GM19099 (cell line): Measurements from ENCODE around the gene PTPRN2.

Experiments used
- POLR2A ChIP-seq: IDR thresholded peaks from 3 replicates; pipeline ENCODE4 v1.6.1; 2011; ENCODE audit warnings: low read depth; ENCODE audit not compliant: insufficient read length; ENCODE audit errors: extremely low read depth

PTPRN2 gene

DNA sequence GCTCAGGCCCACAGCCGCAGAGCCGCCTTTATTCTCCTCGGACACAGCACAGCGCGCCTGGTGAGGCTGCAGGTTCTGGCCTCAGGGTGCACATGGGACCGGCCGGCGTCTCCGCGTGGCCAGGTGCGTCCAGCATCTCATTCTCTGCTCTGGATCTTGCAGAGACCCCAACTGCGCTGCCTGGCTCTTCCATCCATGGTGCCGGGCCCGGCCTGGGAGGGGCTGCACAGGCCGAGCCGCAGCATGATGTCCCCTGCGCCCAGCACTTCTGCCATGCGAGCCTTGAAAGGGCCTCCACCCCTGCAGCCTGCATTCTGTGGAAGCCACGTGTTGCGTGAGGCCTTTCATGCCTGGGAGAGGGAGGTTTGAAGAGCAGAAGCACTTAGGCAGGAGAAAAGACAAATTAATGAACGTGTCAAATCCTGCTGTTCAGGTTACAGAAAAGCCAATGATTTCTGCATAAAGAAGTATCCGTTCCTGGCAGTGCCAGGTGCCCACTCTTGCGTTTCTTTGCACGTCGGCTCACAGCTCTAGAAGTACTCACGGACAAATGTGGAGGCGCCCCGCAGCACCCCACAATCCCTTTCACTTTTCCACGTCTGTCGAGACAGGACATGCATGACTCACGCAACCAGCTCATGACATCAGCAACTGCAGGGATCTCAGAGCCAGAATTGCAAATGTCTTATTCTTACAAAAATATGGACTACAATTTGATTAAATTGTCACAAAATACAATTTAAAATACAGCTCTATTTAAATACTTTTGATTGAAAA lies 679.4 kb downstream of the PTPRN2 start:
- no peak for TF ChIP-seq POLR2A

DNA sequence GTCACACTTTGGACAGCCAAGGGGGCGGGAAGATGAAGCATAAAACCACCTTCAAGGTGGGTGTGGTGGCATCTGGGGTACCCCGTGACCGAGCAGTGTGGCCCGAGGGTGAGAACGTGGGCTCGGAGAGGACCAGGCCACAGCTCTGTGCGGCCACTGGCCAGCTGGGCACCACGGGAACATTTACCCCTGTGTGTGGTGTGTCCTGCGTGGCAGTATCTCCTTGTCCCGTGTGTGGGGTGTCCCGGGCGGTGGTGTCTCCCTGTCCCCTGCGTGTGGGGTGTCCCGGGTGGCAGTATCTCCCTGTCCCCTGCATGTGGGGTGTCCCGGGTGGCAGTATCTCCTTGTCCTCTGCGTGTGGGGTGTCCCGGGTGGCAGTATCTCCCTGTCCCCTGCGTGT lies 680.5 kb downstream of the PTPRN2 start:
- no peak for TF ChIP-seq POLR2A

DNA sequence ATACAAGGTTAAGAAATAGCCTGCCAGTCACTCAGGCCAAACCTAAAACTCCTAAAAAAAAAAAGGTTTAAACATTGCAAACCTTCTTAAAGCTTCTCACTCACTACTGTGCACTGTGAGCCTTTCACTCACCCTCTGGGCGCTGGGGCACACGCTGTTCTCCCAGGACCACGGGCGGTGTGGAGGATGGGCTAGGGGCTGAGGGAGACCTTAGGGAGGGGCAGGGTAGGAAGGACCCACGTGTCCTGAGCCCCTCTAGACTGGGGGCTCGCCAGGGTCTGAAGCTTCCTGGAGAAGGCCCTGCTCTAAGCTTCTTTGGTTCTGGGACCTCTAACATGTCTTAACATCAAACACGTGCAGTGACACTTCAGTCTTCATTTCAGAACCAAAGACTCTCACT lies 681.0 kb downstream of the PTPRN2 start:
- TF ChIP-seq POLR2A, result no peak

DNA sequence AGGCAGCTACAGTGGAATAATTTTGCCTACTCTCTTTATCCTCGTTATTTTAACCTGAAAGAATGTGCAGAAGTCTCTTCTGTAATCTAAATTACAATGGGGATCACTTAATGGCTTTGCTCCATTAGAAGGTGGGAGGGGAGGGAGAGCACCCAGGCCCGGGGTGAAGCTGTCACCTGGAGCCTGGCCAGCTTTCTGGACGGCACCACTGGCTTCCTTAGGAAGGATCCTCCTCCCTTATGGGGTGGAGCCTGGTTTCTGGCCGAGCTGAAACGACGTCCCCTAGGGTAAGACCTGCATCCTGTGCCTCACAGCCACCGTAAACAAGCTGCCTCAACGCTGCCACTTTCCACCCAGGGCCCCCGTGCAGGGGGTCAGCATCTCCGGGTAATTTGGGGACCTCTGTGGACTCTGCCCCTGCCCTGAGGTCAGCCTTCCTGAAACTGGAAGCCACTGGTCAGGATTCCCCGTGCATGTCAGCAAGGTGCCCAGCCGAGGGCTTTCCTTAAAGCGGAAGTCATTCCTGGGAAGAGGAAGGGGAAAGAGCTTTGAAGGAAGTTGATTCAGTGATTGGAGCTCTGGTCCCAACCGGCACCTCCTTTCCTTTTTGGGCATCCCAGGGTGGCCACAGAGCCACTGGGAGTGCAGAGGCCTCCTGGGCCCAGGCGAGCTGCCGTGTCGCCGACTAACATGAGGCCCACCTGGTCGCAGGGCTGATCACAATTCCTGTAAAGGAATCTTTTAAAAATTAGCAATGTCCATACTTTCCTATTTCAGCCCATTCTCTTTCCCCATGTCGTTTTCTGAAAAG lies 681.8 kb downstream of the PTPRN2 start:
- no peak for TF ChIP-seq POLR2A

DNA sequence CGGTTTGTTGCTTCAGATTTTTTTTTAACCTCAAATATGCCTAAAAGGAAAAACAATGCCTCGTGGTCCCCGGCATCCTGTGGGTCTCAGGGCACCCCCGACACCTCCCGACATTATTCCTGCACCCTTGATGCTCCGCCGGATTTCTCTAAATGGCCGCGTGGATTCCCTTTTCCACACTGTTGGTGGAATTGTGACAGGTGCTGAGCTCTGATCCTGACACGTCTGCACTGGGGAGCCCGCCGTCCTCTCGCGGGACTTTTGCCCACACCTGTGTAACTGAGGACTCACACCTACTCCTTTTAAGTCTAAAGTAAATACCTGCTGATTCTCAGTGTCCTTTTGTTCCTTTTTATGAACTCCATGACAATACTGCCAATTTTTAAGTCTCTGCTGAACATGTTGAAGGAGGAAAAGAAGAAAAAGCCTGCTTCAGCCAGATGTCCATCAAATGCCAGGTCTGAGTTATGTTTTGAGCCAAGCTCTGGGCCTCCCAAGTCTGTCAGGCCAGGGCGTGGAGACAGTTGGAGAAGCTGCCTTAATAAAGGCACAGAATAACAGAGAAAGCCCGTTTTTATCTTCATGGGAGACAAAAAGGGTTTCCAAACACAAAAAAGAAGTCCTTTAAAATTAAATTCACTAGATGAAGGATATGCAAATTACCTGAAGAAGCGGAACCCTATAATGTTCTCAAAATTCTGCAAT lies 682.6 kb downstream of the PTPRN2 start:
- TF ChIP-seq POLR2A, result no peak

DNA sequence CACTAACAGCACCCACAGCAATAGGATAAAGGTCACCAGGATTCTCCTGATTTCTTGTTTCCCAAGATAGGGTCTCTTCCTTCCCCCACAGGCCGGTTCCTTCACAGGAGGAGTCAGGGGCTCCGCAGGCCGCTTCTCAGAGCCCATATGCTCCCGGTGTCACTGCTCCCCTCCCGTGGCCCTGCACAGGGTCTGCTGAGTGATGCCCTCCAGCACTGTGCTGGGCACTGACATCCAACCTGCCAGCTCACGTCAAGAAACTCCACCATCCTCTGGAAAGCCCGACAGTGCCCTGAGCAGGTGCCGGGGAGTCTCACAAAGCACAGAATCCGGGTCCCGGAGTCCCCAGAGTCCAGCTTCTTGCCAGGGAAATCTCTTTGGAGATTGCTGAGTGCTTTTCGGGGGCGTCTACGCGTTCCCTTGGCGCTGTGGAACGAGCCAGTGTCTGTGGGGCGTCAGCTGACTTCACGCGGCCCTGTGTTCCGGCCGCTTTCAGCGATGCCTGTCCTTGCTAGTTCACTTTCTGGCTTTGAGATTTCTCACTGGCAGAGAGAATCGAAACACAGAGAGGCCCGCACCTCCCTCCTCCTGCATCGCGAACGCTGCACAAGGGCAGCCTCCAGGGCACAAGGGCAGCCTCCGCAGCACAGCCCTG lies 683.3 kb downstream of the PTPRN2 start:
- TF ChIP-seq POLR2A, result no peak

DNA sequence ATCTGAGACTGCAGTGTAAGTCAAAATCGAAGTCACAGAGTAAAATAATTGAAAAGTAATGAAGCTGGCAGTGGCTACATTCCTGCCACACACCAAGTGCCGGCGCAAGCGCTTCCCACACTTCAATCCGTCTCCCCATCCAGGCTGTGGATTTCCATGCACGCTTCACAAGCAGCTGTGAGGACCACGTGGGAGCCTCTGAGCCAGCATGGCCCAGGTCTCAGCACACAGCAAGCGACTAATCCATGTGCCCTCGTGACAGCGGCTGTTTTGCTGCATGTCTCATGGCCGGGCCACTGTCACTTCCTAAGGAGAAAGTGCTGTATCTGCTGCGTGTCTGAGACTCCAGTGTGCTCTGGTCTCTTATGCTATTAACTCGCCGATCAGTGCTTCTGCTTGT lies 683.9 kb downstream of the PTPRN2 start:
- no peak for TF ChIP-seq POLR2A

DNA sequence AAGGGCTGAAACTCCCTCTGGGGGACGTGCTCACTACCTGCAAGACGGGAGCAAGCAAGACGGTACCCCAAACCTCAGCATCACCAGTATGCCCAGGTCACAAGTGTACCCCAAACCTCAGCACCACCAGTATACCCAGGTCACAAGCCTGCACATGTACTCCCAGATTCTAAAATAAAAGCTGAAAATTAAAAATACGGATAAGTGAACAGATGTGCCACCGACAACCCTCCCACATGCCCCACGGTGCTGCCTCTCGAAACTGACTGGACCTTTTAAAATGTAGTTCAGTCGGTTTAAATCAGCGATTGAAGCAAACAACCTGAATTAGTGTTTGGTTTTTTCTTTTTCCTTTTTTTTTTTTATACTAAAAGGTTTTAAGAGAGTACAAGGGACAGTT lies 684.3 kb downstream of the PTPRN2 start:
- TF ChIP-seq POLR2A, result no peak

DNA sequence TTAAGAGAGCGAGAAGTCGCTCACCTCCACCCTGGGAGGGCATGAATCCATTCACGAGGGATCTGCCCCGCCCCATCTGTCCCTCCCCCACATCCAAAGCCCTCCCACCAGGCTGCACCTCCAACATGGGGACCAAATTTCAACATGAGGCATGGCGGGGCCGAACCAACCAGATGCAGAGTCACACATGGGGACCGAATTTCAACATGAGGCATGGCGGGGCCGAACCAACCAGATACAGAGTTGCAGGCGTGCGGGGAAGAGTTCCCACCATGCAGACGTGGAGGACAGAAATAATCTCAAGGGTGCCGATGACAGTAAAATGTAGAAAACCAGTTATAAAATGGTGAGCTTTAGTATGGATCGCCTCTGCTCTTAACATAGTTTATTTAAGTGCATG lies 686.5 kb downstream of the PTPRN2 start:
- TF ChIP-seq POLR2A, result no peak

DNA sequence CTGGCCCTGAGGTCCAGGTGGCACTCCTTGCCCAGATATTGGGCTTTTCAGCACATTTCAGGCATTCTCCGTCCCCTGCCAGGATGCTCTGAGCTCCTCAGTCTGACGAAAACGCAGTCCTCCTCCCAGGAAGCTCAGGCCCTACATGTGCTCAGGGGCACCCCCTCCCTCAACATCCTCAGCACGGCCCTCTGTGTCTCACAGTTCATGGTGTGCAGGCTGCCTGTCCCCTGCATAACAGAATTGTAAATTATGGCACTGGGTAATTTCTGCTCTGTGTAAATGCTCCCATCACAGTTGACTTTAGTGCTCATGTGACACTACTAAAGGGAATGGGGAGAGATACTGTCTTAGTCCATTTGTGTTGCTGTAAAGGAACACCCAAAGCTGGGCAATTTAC lies 687.1 kb downstream of the PTPRN2 start:
- no peak for TF ChIP-seq POLR2A

DNA sequence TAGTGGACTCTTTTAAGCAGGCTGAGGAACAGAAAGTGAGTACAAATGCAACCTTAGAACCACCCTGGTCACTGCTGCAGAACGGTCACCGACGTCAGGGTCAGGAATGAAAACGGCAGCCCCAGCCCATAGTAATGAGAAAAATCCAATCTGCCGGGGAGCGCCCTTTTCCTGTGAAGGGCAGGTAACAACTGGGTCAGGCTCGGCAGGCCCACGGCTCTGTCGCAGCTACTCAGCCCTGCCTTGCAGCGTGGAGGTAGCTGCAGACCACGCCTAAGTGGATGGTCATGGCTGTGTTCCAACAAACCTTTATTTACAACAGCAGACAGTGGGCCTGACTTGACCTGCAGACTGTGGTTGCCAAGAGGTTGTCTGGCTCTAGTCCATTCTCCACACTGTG lies 687.6 kb downstream of the PTPRN2 start:
- no peak for TF ChIP-seq POLR2A

DNA sequence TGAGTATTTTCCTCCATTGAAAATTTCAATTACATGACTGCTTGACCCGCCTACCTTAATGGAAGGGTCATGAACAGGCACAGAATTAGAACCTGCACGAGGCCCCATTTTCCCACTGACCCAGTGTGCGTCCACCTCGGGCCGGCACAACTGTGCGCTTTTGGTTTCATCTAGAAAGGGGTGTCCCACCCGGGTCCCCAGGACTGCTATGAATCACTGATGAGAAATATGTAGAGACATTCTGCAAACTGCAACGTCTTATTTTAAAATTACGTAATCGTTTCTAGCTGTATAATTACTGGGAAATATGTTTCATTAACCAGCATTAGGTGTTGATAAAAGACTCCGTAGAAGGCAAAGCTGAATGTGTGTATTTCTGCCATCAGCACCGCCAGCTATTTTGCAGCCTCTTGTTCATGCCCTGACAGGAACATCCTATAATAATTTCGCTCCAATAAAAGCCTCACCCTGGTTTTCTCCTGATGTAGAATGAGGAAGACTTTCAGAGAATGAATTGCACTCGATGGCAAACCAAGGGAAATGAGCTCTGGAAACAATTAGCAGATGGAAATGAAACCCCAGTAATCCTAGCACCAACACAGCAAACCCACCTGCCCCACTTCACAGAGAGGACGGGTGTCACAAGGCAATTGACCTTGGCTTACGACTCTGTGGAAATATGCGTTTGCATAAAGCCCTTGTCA lies 688.7 kb downstream of the PTPRN2 start:
- no peak for TF ChIP-seq POLR2A

DNA sequence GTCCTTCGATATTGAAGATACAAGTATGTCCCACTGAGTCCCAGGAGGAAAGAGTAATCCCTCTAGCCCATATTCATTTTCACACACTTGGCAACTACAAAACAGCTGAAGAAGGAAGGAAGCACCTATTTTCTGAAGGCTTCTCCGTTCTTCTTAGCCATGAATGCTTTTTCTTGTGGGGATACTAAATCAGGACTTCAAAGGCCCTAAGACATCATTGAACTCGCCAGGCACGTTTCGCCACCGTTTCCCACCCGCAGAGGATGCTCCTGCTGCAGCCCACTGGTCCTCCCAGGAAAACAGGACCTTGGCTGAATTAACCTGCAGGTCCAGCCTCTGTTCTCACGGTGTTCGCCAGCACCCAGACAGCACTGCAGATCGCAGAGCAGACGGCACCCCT lies 689.4 kb downstream of the PTPRN2 start:
- TF ChIP-seq POLR2A, result no peak

DNA sequence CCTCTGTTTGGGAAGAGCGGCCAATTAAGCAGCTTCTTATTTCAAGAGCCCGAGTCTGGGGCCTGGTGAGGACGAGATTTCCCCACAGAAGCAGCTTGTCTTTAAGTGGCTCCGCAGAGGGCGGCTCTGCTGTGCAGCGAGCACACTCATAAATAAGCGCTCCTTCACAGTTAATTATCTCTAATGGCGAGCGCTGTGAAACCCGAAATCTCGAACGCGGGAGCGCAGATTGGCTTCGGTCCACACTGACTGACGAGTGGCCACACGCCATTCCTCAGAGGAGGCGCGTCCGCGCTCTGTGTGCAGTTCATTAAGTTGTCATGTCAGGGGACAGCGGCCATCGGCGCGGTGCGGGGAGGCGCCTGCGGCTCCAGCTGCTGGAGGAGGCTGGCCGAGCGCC lies 689.9 kb downstream of the PTPRN2 start:
- TF ChIP-seq POLR2A, result no peak

DNA sequence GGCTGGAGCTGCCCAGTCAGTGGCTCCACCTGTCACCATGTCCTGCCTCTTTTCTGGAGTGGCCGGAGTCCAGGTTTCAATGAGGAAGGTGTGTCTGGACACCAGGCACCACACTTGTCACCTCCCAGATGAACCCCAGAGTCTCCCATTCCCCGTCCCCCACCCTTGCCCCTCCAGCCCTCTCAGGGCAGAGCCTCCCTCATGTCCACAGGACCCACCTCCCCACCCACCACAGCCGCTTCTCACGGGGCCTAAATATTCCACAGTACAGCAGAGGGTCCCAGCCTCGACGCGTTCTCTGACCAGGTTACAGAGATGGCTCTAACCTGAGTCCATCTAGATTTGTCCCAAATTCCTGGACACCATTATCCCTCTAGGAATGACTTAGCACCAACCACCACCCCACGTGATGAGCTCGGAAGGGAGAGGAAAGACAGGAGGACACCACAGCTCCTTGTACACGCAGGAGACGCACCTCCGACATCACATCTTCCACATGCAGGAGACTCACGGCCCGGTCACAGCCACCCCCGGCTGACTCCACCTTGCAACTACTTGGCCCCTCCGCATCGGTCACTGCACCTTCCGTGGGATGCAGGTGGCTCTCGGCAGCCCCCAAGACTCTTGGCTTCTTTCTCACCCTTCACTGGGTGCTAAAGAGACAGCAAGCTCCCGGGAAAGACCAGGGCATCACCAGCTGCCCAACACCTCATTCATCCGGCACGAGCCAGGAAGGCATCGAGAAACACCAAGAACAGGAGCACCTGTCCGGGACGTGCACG lies 690.7 kb downstream of the PTPRN2 start:
- TF ChIP-seq POLR2A, result no peak
